ENCODE results near the gene TIGAR. TPM values are rescaled to one million over a fixed set of nuclear protein-coding genes. Genes with fewer than 3 reads are reported as not detected.

The TIGAR gene
- total RNA-seq, 1 donor from 2014 or later, result 21.9 TPM

DNA sequence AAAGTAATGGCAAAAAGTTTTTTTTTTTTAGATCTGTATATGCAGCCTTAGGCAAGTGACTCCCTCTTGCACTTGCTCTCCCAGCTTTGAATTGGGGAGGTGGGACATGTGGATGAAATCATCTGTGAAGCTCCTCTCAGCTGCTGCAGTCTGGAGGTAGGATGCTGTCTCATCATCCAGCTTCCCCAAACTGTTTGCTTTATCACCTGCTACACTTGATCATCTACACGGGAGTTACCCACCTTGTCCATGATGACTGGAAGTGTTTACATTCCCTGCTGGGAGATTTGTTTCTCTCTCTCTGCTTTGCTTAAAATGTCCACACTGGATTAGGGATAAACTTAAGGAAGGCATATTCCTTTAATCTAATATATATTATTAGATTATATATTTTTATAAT, 67.0 kb downstream of the TIGAR start:
- no peak for TF ChIP-seq CTCF (IDR thresholded peaks at IDR 0.05; ENCODE audit: unreplicated experiment)
- no peak for DNase-seq (ENCODE audit: low spot score)
- Mint-ChIP-seq H3K27me3 (ENCODE audit: unreplicated experiment) (peaks cover 2% of the 10 kb centered on the region), H3K9me3 (ENCODE audit: unreplicated experiment) (no peaks in the 10 kb centered on the region), H3K4me3 (ENCODE audit: unreplicated experiment) (no peak overlapping the region), H3K27ac (ENCODE audit: unreplicated experiment) (no peak overlapping the region), H3K4me1 (ENCODE audit: unreplicated experiment) (no peaks in the 10 kb centered on the region), H3K36me3 (ENCODE audit: low read depth, unreplicated experiment) (no peaks in the 10 kb centered on the region)

GRCh38 chr12:4388662-4389061, 67.6 kb downstream of the TIGAR start:
- Mint-ChIP-seq H3K27me3 (ENCODE audit: unreplicated experiment) (peaks cover 2% of the 10 kb centered on the region), H3K4me1 (ENCODE audit: unreplicated experiment) (no peaks in the 10 kb centered on the region), H3K9me3 (ENCODE audit: unreplicated experiment) (no peaks in the 10 kb centered on the region), H3K36me3 (ENCODE audit: low read depth, unreplicated experiment) (no peaks in the 10 kb centered on the region), H3K4me3 (ENCODE audit: unreplicated experiment) (no peak overlapping the region), H3K27ac (ENCODE audit: unreplicated experiment) (no peak overlapping the region)
- TF ChIP-seq CTCF (IDR thresholded peaks at IDR 0.05; ENCODE audit: unreplicated experiment), result no peak
- DNase-seq (ENCODE audit: low spot score), result no peak

DNA sequence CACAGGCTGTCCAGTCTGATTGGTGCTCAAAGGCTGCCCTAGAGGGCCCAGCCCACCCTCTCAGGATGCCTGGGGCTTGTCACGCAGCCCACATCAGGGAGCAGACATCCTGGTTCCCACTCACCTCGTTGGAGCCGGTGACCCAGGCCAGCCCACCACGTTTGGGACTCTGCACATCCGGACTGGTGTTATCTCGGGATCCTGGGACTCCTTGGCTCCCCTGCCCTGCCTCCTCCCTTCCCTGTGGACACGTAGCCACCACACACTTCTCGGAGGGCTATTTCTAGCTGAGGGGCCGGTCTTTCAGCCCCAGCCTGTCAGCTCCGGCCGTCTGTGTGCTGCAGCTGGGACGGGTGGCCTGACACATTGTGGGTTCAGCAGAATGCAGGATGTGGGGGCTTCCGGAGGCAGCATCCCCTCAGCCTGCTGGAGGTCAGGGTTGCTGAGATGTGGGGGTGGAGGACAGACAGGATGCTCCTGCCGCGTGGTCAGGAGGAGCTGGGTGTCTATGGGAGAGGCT, 71.3 kb downstream of the TIGAR start:
- Mint-ChIP-seq H3K27ac (ENCODE audit: unreplicated experiment) (no peak overlapping the region), H3K36me3 (ENCODE audit: low read depth, unreplicated experiment) (peaks cover 6% of the 10 kb centered on the region), H3K4me3 (ENCODE audit: unreplicated experiment) (no peak overlapping the region), H3K4me1 (ENCODE audit: unreplicated experiment) (no peaks in the 10 kb centered on the region), H3K9me3 (ENCODE audit: unreplicated experiment) (no peaks in the 10 kb centered on the region), H3K27me3 (ENCODE audit: unreplicated experiment) (peaks cover 5% of the 10 kb centered on the region)
- TF ChIP-seq CTCF (IDR thresholded peaks at IDR 0.05; ENCODE audit: unreplicated experiment), result no peak
- DNase-seq (ENCODE audit: low spot score), result no peak

DNA sequence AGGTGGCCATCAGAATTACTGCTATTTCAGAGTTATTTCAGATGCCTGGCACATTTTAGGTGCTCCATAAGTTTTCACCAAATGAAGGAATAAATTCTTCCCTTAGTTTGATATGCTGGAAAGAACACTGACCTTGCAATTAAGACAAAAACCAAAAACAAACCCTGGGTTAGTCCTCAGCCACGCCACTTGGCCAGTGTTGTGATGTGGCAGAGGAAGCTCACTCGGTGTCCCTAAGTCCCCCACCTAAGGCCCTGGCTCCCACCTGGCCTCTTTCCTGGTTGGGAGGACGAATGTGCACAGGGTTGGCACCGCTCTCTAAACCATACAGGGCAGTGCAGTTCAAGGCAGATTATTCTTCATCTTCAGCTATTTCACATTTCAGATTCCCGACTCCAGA, 72.2 kb downstream of the TIGAR start:
- no peak overlapping the region for H3K27ac Mint-ChIP-seq (ENCODE audit: unreplicated experiment)
- TF ChIP-seq CTCF (IDR thresholded peaks at IDR 0.05; ENCODE audit: unreplicated experiment), result no peak
- no peak for DNase-seq (ENCODE audit: low spot score)
- H3K9me3 Mint-ChIP-seq (ENCODE audit: unreplicated experiment), result no peaks in the 10 kb centered on the region
- peaks cover 5% of the 10 kb centered on the region for H3K27me3 Mint-ChIP-seq (ENCODE audit: unreplicated experiment)
- no peaks in the 10 kb centered on the region for H3K4me1 Mint-ChIP-seq (ENCODE audit: unreplicated experiment)
- peaks cover 6% of the 10 kb centered on the region for H3K36me3 Mint-ChIP-seq (ENCODE audit: low read depth, unreplicated experiment)
- no peak overlapping the region for H3K4me3 Mint-ChIP-seq (ENCODE audit: unreplicated experiment)

DNA sequence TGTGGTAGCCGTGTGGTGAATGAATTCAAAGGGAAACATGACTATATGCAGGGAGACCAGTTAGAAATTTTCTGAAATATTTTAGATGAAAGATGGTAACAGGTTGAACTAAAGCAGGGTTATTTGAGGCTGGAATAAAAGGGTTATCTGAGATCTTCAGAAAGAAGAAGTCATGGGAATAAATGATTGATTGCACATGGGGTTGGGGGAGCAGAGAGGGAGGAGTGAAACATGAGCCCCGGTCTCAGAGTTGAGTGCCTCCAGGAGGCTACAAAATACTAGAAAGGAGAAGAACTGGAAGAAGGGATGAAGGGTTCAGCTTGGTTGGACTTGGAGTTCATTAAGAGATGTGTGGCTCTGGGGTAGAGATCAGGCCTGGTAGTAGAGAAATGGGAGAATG, 74.8 kb downstream of the TIGAR start:
- Mint-ChIP-seq H3K36me3 (ENCODE audit: low read depth, unreplicated experiment) (peaks cover 6% of the 10 kb centered on the region), H3K9me3 (ENCODE audit: unreplicated experiment) (no peaks in the 10 kb centered on the region), H3K27me3 (ENCODE audit: unreplicated experiment) (peaks cover 5% of the 10 kb centered on the region), H3K27ac (ENCODE audit: unreplicated experiment) (no peak overlapping the region), H3K4me3 (ENCODE audit: unreplicated experiment) (no peak overlapping the region), H3K4me1 (ENCODE audit: unreplicated experiment) (no peaks in the 10 kb centered on the region)
- TF ChIP-seq CTCF (IDR thresholded peaks at IDR 0.05; ENCODE audit: unreplicated experiment), result no peak
- no peak for DNase-seq (ENCODE audit: low spot score)

Measured in endothelial cell (in vitro differentiated cells).